ENCODE measurements around the gene ZNF79.

ZNF79 gene

DNA sequence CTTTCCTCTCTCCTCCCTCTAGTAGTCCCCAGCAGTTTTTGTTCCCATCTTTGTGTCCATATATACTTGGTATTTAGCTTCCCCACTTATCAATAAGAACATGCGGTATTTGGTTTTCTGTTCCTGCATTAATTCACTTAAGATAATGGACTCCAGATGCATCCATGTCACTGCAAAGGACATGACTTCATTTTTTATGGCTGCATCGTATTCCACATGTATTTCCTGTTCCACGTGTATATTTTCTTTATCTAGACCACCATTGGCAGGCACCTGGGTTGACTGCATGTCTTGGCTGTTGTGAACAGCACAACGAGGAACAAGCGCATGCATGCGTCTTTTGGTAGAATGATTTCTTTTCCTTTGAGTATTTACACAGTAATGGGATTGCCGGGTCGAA, 6.2 kb downstream of the ZNF79 start:
- DNase-seq, result no peak

DNA sequence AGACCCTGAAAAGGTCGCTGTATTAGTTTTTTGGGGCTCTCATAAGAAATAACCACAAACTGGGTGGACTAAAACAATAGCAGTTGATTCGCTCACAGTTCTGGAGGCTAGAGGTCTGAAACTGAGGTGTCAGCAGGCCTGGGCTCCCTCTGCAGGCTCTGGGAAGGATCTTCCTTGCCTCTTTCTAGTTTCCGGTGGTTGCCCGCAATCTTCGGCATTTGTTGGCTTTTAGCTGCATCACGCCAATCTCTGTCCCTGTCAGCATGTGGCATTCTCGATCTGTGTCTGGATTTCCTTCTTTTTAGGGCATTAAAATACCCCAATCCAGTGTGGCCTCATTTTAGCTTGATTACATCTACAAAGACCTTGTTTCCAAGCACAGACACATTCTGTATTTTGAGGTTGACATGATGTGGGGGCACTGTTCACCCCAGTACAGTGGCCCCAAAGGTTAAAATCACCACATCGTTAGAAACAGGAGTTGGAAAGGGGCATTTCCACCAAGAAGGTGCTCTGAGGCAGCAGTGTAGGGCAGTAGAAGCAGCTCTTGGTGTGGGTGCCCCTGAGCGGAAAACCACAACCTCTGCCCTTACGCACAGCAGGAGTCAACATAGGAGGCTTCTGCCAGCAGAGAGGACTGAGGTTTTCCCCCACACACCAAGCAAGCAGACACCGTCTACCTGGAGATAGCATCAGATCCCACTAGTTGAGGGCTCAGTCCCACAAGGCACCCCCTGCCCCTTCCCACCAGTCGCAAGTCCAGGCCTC, 13.5 kb downstream of the ZNF79 start:
- no peak for DNase-seq

DNA sequence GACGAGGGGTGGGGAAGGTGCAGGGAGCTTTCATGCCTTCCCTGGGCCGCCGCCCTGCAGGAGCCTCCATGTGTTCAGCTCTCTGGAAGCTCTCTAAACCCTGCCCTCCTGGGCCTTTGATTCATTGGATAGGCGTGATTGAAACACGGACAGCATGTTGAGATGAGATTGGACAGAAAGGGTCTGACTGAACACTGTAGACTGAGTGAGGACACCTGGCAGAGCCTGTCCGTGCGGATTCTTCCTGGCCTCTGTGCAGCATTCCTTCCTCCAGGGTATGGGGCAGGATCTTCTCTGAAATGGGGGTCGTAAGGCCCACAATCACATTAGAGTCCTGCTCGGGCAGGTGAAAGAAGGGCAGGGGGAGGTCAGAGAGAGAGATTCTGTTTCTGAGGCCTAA, 14.2 kb downstream of the ZNF79 start:
- no peak for DNase-seq

DNA sequence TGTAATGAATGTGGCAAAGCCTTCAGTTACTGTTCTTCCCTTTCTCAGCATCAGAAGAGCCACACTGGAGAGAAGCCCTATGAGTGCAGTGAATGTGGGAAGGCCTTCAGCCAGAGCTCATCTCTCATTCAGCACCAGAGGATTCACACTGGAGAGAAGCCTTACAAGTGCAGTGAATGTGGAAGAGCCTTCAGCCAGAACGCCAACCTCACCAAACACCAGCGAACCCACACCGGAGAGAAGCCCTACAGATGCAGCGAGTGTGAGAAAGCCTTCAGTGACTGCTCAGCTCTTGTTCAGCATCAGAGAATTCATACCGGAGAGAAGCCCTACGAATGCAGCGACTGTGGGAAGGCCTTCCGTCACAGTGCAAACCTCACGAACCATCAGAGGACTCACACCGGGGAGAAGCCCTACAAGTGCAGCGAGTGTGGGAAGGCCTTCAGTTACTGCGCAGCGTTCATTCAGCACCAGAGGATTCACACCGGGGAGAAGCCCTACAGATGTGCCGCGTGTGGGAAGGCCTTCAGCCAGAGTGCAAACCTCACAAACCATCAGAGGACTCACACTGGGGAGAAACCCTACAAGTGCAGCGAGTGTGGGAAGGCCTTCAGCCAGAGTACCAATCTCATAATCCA, 20.2 kb downstream of the ZNF79 start:
- peak; percentile 25 for DNase-seq

DNA sequence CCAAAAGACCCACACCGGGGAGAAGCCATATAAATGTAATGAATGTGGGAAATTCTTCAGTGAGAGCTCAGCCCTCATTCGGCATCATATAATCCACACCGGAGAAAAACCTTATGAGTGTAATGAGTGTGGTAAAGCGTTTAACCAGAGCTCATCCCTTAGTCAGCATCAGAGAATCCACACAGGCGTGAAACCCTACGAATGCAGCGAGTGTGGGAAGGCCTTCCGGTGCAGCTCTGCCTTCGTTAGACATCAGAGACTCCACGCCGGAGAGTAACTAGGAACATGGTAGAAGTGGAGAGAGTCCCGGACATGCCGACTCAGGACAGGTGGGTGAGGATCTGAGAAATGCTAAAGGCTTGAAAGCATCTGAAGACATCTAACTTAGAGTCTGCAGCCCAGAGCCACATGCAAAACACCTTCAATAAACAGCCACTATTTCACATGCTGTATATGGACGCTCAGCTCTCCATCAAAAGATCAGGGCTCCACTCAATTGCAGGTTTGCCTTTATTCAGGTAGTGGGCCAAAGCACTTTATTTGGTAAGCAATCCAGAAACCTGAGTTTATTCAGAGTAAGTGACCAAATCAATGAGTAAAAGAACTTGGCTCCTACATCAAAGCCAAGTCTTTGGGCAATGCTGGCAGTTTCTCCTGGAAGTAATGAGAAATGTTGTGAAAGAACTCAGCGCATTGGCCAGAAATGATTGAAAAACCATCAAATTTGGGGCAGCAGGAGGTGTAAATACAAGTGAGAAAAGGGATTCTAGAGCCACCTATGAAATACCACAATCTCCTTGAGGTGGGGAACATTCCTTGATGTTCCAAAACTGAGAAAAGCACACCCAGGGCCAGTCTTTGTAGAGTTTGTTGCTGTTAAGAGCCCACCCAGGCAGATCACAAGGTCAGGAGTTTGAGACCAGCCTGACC, 21.0 kb downstream of the ZNF79 start:
- no peak for DNase-seq

DNA sequence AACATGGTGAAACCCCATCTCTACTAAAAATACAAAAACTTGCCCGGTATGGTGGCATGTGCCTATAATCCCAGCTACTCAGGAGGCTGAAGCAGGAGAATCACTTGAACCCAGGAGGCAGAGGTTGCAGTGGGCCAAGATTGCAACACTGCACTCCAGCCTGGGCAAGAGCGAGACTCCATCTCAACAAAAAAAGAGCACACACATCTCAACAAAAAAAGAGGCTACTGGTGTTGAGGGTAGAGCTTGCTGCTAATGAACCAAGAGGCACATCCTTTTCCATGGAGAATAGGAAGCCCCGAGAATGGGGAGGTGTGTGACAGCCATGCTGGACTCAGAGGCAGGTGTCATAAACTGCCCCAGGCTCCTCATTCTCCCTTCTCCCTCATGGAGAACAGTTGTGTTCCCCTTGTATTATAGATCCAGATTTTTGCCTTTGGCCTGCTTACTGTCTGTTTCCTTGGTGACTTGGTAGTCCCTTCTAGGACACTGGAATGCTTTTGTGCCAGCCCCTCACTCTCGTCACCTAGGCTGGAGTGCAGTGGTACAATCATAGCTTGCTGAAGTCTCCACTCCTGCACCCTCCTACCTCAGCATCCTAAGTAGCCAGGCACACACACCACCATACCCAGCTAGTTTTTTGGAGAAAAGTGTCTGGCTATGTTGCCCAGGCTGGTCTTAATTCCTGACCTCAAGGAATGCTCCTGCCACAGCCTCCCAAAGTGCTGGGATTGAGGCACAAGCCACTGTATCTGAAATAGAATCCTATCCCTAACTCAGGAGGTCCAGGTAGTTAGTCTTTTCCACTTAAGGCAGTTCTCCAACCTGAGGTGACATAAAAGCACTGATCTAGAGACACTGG, 21.9 kb downstream of the ZNF79 start:
- DNase-seq, result no peak

DNA sequence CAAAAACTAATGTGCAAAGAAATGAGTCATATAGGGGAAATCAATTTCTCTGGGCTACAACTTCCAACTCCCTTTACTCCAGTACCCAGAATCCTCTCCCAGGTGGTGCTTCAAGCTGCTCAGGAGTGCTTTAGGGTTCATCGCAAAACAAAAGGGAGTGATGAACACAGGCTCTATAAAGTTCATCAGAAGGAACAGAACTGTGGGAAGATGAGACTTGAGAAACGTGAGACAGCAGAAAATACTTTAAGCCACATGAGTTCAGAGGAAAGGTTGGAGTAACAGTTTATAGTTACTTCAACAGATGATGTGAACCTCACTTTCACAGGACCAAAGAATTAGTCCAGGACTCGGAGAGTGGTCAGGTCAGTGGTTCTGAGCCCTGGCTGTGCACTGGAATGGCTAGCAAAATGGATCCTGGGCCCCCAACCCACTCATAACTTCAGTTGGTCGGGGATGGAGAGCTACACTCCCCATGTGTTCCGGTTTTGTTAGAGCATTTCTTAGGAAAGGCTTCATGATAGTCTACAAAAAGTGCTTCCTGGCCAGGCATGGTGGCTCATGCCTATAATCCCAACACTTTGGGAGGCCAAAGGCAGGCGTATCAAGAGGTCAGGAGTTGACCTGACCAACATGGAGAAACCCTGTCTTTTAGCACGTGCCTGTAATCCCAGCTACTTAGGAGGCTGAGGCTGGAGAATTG, 22.7 kb downstream of the ZNF79 start:
- DNase-seq, result no peak

DNA sequence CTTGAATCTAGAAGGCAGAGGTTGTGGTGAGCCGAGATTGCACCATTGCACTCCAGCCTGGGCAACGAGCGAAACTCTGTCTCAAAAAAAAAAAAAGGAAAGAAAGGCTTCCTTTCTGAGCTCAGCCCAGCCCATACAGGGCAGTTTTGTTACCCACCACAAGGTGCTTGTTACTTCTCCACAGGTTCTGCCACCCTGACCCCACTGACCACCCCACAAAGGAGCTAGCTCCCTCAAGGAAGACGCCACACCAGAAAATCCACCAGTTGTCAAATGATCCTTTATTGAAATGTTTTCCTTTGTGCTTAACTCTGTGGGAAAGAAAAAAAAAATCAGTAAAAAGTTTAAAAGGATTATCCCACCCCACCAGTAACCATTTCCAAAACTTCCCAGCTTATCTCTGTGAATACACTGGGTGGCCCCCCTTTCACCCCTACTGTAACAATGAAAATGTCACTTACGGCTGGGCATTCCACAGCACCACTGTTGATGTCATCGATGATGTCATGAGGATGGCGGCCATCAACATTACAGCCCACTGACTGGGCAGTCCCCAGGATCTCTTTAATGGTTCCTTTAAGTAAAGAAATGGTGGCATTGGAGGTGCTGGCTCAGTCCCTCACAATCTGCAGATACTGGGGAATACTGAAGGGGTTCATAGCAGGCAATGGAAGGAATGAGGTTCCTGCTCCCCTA, 23.4 kb downstream of the ZNF79 start:
- no peak for DNase-seq

DNA sequence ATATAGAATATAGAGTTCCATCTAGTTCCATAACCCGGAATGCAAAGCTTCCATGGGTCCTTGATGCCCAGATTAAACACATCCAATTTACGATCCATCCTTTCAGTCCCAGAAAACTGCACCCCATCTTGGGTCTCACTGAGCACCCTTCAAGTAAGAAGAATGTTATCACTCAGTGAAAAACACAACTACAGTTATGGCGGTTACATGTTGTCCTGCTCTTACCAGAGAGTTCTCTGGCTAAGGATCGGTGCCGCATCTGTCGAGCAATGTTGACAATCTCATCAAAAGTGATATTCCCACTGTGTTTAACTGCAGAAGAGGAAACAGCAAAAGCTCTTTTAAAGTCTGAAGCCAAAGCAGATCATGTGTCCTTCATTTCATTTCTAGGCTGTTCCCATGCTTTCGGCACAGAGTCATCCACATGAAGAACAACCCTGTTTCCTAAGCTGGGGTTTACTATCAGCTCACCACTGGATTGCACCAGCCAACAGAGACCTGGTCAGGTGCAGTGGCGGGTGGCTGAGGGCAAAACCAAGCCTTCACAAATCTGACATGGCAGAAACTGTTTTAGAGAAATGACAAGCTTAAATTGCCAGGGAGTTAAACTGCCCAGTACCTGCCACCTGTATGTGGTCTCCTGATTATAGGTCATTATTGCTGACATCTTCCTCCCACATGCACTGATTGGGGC, 24.1 kb downstream of the ZNF79 start:
- DNase-seq, result no peak

DNA sequence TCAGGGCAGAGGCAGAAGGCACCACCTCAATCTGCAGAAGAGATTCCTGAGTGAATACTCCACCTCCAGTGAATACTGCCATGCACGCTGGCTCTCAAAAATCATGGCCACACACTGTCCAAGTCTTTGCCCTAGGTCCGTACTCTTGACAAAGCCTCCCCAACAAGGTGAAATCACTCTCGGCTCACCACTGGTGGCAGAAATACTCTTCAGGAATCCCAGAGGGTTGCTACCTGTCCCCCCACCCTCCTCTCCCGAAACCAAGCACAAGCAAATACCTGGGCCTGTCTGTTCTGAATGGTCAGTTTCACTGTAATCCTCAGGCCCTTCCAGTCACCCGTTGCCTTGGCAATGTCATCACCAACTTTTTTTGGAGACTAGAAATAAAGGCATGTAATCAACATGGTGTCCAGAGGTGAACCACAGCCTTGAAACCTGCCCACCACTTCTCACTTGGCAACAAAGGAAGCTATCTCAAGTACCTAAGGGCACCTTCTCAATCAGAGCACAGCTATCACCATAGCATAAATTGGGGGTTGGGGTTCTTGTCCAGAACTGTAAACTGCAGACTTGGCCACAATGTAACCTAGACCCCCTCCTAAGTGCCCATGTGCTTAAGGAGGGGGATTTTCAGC, 25.3 kb downstream of the ZNF79 start:
- DNase-seq, result no peak

DNA sequence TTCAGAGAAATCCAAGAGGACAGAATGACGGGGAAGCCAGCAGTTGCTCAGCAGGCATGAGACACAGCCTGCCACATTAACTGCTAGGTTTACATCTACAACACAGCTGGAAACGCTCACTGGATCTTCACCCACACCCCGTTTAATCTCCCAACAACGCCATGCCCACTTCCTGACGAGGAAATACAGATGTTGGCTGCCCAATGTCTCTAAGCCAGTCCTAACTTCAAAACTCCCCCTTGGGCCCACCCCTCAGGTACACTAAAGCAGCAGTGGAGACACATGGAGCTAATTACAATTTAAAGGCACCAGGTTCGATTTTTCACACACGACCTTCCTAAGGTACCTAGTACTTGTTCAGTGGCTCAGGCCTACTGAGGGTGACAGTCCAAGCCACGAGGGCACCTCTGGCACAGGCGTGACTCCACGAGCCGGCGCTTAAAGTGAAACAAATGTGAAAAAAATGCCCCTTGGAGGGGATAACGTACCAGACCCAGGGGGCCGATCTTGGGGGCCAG, 26.1 kb downstream of the ZNF79 start:
- no peak for DNase-seq

DNA sequence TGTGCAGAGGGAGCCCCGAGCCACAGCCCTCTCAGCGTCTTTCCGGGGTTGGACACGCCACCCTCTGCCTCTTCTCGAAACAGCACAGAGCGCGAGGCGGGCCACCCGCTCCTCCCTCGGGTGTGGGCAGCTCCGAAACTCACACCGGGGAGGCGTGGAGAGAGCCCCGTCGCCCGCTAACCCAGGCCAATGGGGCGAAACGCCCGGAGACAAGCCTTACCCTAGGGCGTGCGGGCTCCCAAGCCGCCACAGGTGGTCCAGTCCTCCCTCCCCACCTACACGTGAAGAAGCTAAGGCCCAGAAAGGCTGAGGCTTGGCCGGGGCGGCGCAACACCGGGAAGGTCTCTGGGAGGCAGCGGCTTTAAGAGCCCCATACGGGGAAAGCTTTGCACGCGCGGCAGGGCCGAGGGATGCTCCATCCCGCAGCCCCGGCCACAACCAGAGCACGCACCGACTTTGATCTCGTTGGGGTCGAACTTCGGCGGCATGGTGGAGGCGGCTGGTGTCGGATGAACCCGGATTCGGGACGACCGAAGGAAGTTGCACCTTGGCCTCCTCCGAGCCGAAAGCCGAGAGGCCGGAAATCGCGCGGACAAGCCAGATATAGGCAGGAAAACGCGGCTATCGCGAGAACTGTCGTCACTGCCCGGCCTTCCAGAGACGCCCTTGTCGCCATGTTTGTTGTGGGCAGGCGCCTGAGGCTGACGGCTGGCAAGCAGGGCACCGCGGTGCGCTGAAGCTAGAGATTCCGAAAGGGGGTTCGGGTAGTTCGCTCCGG, 26.8 kb downstream of the ZNF79 start, which contains the start of the genes LRSAM1 and RPL12:
Gene LRSAM1, plus strand, starts transcription at position 681 of the 778 bp plus-strand sequence. CDS start 3,018 bp downstream, outside the sequence.
Gene RPL12, minus strand, starts transcription at position 577 of the 778 bp plus-strand sequence. Its CDS starts 89 bp downstream, at position 488.
- peak; percentile 99 for DNase-seq

DNA sequence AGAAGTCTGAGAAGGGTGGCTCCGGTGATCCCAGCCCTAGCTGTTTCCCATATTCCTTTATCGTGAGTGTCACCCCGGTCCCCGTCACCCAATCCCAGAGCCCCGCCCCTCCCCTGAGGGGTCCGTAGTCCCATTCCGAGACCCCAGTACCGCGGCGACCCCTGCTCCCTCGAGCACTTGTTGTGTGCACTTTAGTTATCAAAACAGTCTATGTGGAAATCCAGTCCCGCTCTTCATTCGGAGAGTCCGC, 27.4 kb downstream of the ZNF79 start:
- DNase-seq, result no peak

DNA sequence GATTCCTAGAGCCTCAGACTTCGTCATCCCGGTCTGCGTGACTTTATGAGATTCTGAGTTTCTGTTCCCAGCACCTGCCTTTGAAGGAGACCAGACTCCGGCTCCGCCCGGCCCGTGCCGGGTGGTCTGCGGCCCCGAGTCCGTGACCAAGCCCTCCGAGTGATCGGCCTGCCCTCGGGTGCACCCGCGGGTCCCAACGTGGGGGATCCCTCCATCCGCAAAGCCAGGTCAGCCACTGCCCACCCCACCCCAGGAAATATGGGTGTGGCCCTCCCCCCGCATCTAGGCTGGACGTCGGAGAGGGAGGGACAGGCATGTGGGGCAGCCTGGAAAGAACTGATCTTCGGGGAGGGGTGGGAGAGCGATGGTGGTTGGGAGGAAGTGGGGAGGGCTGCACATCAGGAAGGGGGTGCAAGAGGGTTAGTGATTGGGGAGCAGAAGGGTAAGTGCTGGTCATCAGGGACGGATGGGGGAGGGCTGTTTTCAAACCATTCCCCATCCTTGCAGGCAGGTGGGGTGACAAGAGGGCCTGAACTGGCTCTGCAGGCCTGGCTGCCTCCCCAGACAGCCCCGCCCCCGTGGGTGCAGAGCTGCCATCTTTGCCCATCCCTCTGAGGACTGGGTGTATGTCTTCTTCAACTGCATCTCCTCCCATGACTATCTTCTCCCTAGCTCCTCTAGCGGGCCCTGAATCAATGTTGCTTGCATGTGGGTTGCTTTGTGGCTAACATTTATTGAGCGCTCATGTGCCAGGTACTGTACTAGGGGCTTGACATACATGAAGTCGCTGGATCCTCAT, 27.9 kb downstream of the ZNF79 start:
- peak; percentile 58 for DNase-seq

DNA sequence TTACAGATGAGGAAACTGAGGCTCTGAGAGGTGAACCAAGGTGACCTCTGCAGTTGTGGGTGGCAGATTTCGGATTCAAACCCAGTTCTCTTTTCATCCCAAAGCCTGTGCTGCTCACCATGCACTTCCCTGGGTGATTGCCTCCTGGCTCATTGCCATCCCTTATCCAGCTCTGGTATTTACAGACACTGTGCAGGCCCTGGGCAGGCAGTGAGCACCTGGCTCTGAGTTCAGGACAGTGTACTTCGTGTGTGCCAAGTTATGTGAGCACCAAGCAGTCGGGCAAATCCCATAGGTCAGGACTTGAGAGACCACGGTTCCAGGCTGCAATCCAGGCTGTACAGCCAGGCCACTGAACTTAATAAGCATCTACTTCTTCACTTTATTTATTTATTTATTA, 28.5 kb downstream of the ZNF79 start:
- DNase-seq, result no peak

DNA sequence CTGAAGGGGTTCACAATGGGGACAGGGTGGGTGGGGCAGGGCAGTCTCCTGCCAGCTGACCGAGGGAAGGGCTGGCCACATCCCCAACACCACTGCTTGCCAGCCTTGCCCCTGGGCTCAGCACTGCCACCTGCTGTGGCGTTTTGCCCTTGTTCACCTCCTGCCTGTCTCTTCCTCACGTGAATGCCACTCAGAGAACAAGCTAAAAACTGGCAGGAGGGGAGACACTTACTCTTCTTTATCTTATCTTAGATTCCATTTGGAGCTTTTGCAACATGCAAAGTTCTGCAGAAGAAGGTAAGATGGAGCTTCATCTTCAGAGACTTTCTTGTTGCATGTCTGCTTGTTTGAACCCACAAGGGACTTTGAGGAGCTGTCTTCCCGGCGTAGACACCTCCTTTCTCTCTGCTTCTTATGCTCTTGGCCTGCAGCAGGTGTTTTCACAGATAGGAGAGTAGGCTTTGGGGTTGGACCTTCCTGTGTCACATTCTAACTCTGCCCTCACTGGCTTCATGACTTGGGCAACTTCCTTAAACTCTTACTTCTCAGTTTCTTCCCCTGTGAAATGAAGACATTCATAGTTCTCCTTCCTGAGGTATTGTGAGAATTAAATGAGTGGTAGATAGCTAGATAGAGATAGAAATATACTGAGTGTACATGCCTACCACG, 31.3 kb downstream of the ZNF79 start:
- DNase-seq, result peak; percentile 47

DNA sequence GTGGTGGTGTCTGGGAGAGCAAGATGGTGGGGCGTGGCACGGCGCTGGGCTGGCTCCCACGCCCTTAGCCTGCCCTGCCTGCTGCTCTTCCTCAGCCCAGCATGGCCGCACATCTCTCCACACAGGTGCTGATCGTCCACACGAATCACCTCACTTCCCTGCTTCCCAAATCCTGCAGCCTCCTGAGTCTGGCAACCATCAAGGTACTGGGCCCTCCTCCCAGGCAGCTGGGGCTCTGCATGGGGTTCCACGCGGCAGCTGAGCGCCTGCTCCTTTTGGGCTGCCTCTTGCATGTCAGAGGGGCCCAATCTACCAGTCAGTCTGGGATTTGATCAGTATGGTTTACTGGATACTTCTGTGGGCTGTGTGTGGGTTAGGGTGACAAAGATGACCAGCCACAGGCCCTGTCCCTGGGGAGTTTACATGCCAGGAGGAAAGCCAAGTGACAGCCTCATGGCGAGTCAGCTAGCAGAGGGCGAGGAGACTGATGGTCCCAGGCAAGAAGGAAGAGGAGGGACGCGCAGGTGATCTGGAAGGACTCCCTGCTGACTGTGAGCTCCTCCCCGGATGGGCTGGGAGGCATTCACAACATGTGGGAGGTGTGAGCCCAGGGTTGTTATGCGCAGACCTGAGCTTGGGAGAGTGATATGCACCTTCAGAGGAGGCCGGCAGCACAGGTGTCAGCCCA, 33.2 kb downstream of the ZNF79 start:
- no peak for DNase-seq
